Measurements from ENCODE around the gene USP49.

Gene USP49

GRCh38 chr6:41743406-41744235, 151.6 kb downstream of the USP49 start:
- H3K9ac ChIP-seq (ENCODE audit: low read length): no peak overlapping the region
- H3F3A ChIP-seq (ENCODE audit: insufficient read depth): no peaks in the 10 kb centered on the region
- H3K4me3 ChIP-seq (ENCODE audit: insufficient read depth, low read length, poor library complexity, severe bottlenecking): no peak overlapping the region
- TF ChIP-seq CTCF (IDR thresholded peaks at IDR 0.05; ENCODE audit: insufficient read depth, low read length, poor library complexity, severe bottlenecking) (no peak), EZH2phosphoT487 (conservative IDR thresholded peaks at IDR 0.05; ENCODE audit: low read length) (no peak)
- no peaks in the 10 kb centered on the region for H4K20me1 ChIP-seq (ENCODE audit: low read depth, low read length)
- H3K79me2 ChIP-seq (ENCODE audit: insufficient read depth, low read length): no peaks in the 10 kb centered on the region
- no peak overlapping the region for H2AFZ ChIP-seq (ENCODE audit: low read depth, low read length, severe bottlenecking)
- H3K9me2 ChIP-seq (replicated peaks; ENCODE audit: insufficient read depth, low read length): no peaks in the 10 kb centered on the region
- H3K27ac ChIP-seq (ENCODE audit: low read depth, low read length): no peak overlapping the region
- H3K36me3 ChIP-seq (ENCODE audit: low read length): no peaks in the 10 kb centered on the region
- no peaks in the 10 kb centered on the region for H3K9me3 ChIP-seq (ENCODE audit: insufficient read depth, low read length)
- no peak overlapping the region for H3K4me2 ChIP-seq (ENCODE audit: low read depth, low read length, poor library complexity, severe bottlenecking)
- H3K27me3 ChIP-seq (ENCODE audit: low read length): no peaks in the 10 kb centered on the region

GRCh38 chr6:41741625-41742490, 153.3 kb downstream of the USP49 start:
- H4K20me1 ChIP-seq (ENCODE audit: low read depth, low read length): no peaks in the 10 kb centered on the region
- H3K9me2 ChIP-seq (replicated peaks; ENCODE audit: insufficient read depth, low read length): no peaks in the 10 kb centered on the region
- H3F3A ChIP-seq (ENCODE audit: insufficient read depth): no peaks in the 10 kb centered on the region
- no peaks in the 10 kb centered on the region for H3K36me3 ChIP-seq (ENCODE audit: low read length)
- no peaks in the 10 kb centered on the region for H3K9me3 ChIP-seq (ENCODE audit: insufficient read depth, low read length)
- no peak overlapping the region for H3K9ac ChIP-seq (ENCODE audit: low read length)
- H3K4me3 ChIP-seq (ENCODE audit: insufficient read depth, low read length, poor library complexity, severe bottlenecking): no peak overlapping the region
- no peak overlapping the region for H3K27ac ChIP-seq (ENCODE audit: low read depth, low read length)
- no peaks in the 10 kb centered on the region for H3K27me3 ChIP-seq (ENCODE audit: low read length)
- TF ChIP-seq CTCF (IDR thresholded peaks at IDR 0.05; ENCODE audit: insufficient read depth, low read length, poor library complexity, severe bottlenecking) (no peak), EZH2phosphoT487 (conservative IDR thresholded peaks at IDR 0.05; ENCODE audit: low read length) (no peak)
- H3K79me2 ChIP-seq (ENCODE audit: insufficient read depth, low read length): no peaks in the 10 kb centered on the region
- no peak overlapping the region for H3K4me2 ChIP-seq (ENCODE audit: low read depth, low read length, poor library complexity, severe bottlenecking)
- no peak overlapping the region for H2AFZ ChIP-seq (ENCODE audit: low read depth, low read length, severe bottlenecking)

GRCh38 chr6:41740366-41741162, 154.6 kb downstream of the USP49 start:
- no peak overlapping the region for H3K27ac ChIP-seq (ENCODE audit: low read depth, low read length)
- no peak overlapping the region for H3K9ac ChIP-seq (ENCODE audit: low read length)

More at GRCh38 chr6:41740366-41741162, 154.6 kb downstream of the USP49 start:
- Histone ChIP-seq H3K27me3 (ENCODE audit: low read length) (no peaks in the 10 kb centered on the region), H3K79me2 (ENCODE audit: insufficient read depth, low read length) (no peaks in the 10 kb centered on the region), H3K9me3 (ENCODE audit: insufficient read depth, low read length) (no peaks in the 10 kb centered on the region), H3K36me3 (ENCODE audit: low read length) (no peaks in the 10 kb centered on the region), H4K20me1 (ENCODE audit: low read depth, low read length) (no peaks in the 10 kb centered on the region), H3K4me2 (ENCODE audit: low read depth, low read length, poor library complexity, severe bottlenecking) (no peak overlapping the region), H3K9me2 (replicated peaks; ENCODE audit: insufficient read depth, low read length) (no peaks in the 10 kb centered on the region), H2AFZ (ENCODE audit: low read depth, low read length, severe bottlenecking) (no peak overlapping the region), H3F3A (ENCODE audit: insufficient read depth) (no peaks in the 10 kb centered on the region), H3K4me3 (ENCODE audit: insufficient read depth, low read length, poor library complexity, severe bottlenecking) (no peak overlapping the region)
- TF ChIP-seq EZH2phosphoT487 (conservative IDR thresholded peaks at IDR 0.05; ENCODE audit: low read length): no peak
- no peak for TF ChIP-seq CTCF (IDR thresholded peaks at IDR 0.05; ENCODE audit: insufficient read depth, low read length, poor library complexity, severe bottlenecking)

All from SU-DHL-6 (cell line).